NCI-H748 treated with DMSO at 0.1 percent for 48 hours (cell line): ENCODE results near the gene ZFAND2B.
A peak's percentile ranks its signal among the peaks of the same experiment; 100 is the strongest.
"Not testable (repeated sequence)": the region's sequence is repeated elsewhere in the genome, so short reads cannot be mapped to it uniquely, and the experiment has no call there.

ENCODE experiments used
- DNase-seq: peaks from one replicate; lab custom pipeline; 2025; lab: John Stamatoyannopoulos, UW

The ZFAND2B gene

GRCh38 chr2:219175928-219176817 lies 30.4 kb upstream of the ZFAND2B start:
- DNase-seq, result no peak

GRCh38 chr2:219176818-219177551 lies 29.6 kb upstream of the ZFAND2B start, which contains the start of gene CNPPD1:
CNPPD1 (minus strand) TSS chr2:219176925; CDS start chr2:219176828, 97 bp downstream.
- peak; percentile 73 for DNase-seq

- DNase-seq, result peak; percentile 85
Observed at GRCh38 chr2:219177552-219178376, 28.8 kb upstream of the ZFAND2B start, which contains the start of gene RETREG2. RETREG2 (plus strand) TSS chr2:219178275; CDS start chr2:219178353, 78 bp downstream.

DNA sequence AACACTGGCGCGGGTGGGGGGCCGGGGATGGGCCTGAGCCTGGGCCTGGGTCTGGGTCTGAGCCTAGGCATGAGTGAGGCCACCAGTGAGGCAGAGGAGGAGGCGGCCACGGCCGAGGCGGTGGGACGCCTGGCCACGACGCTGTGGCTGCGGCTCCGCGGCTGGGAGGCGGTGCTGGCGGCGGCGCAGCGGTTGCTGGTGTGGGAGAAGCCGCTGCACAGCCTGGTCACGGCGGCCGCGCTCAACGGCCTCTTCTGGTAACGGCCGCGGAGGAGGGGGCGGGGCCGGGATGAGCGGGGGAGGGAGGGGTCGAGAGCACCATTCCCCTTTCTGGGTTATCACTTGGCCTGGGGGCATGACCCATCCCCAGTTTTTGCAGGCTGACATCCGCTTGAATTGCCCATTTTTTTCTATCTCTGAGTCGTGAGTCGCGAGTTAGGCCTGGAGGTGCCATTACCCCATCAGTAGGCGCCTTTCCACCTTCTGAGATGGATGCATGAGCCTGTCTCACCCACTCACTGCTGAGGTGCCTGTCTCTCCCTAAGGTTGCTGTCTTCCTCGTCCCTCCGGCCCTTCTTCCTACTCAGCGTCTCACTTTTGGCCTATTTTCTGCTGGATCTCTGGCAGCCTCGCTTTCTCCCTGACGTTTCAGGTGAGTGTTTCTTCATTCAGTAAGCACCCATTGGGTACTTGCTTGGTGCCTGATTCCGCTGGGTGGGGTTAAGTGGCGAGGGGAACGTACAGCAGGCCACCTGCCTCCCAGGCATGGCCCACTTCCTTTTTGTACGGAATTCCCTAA lies 28.0 kb upstream of the ZFAND2B start:
- DNase-seq, result no peak

DNA sequence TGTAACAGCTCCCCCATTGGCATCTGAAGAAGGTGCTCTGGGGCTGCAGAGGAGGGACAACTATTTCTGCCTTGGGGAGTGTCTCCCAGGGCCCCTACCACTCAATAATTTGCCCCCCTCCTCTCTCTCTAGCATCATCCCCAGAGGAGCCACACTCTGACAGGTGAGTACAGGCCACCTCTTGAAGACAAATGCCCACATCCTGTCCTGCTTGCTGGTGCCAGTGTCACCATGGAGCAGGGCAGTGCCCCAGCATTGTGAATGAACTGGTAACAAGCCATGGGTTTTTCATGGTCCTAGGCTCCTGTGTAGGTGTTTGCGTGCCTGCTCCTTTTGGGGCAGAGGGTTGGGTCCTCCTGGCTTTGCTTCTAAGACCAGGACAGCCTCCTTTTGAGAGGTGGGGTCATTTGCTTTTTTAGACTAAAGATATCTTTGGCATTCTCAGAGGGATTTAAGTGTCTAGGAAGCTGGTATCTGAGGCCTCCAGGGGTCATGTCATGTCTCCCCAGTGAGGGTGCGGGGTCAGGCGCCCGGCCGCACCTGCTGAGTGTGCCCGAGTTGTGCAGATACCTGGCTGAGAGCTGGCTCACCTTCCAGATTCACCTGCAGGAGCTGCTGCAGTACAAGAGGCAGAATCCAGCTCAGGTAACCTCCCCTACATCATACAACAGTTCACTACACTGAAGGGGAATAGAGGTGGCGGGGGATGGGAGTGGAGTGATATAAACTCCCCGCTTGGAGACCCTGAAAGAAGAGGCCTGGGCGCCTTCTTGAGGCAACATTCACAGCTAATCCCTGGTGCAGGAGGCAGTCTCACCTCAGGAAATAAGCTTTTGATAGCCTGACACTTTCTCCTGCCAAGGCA lies 26.7 kb upstream of the ZFAND2B start:
- DNase-seq, result no peak

GRCh38 chr2:219180961-219181360 lies 25.6 kb upstream of the ZFAND2B start:
- DNase-seq, result no peak

DNA sequence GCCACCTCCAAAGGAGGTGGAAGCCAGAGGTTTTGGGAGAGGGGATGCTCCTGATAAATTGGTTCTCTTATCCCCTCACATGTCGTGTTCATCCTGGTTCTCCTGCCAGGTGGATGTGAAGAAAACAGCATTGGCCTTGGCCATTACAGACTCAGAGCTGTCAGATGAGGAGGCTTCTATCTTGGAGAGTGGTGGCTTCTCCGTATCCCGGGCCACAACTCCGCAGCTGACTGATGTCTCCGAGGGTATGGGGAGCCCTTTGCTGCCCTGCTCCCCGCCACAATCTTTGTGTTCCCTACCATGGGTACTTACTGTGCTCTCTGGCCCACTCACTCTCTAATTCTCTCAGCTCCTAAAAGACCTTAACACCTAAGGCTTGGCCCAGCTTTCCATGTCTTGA lies 25.1 kb upstream of the ZFAND2B start:
- DNase-seq, result no peak

- no peak for DNase-seq
Observed at GRCh38 chr2:219182331-219183150, 24.0 kb upstream of the ZFAND2B start.

- DNase-seq, result no peak
Observed at GRCh38 chr2:219183151-219183772, 23.3 kb upstream of the ZFAND2B start.

- DNase-seq, result no peak
Observed at GRCh38 chr2:219184121-219184520, 22.5 kb upstream of the ZFAND2B start.

GRCh38 chr2:219186754-219187456 lies 19.7 kb upstream of the ZFAND2B start:
- no peak for DNase-seq

DNA sequence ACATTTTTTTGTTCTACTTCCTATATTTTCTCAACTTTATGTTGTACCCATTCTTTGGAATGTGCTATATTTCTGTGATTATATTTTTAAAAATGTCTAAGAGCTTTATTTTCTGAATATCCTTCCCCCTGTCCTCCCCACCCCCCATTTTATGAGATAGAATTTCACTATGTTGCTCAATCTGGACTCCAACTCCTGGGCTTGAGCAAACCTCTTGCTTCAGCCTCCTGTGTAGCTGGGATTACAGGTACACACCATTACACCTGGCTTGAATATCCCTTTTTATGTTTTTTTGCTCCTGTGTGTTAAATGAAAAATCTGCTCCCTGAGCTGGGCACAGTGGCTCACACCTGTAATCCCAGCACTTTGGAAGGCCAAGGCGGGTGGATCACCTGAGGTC lies 9.2 kb upstream of the ZFAND2B start:
- DNase-seq, result no peak

GRCh38 chr2:219198974-219199373 lies 7.6 kb upstream of the ZFAND2B start:
- DNase-seq, result no peak

DNA sequence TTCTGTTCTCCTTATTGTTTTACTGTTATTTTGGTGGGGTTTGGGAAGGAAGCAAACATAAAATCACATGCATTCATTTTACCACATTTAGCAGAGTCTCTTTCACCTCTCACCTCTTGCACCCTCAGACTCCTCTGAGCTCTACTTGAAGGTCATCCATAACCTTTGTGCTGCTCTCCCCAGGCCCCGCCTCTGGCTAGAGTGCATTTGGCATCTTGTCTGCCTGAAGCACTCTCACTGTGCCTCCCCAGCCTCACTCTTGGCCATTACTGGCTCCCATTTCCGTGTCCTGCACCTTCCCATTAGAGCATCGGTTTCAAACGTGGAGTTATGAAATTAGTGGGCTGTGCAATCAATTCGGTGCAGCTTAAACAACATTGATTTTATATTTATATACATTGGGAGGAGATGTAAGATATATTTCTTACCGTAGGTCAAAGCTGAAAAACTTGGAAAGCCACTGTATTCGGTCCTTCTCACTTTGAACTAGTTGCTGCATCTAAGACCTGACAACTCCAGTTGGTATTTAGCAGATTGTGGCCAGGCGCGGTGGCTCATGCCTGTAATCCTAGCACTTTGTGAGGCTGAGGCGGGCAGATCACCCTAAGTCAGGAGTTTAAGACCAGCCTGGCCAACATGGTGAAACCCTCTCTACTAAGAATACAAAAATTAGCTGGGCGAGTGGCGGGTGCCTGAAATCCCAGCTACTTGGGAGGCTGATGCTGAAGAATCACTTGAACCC lies 6.9 kb upstream of the ZFAND2B start:
- no peak for DNase-seq

DNA sequence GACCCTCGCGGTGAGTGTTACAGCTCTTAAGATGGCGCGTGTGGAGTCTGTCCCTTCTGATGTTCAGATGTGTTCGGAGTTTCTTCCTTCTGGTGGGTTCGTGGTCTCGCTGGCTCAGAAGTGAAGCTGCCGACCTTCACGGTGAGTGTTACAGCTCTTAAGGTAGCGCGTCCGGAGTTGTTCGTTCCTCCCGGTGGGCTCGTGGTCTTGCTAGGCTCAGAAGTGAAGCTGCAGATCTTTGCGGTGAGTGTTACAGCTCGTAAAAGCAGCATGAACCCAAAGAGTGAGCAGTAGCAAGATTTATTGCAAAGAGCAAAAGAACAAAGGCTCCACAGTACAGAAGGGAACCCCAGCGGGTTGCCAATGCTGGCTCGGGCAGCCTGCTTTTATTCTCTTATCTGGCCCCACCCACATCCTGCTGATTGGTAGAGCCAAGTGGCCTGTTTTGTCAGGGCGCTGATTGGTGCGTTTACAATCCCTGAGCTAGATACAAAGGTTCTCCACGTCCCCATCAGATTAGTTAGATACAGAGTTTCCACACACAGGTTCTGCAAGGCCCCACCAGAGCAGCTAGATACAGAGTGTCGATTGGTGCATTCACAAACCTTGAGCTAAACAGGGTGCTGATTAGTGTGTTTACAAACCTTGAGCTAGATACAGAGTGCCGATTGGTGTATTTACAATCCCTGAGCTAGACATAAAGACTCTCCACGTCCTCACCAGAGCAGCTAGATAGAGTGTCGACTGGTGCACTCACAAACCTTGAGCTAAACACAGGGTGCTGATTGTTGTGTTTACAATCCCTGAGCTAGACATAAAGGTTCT lies 5.9 kb upstream of the ZFAND2B start:
- DNase-seq, result not testable (repeated sequence)

- not testable (repeated sequence) for DNase-seq
Observed at GRCh38 chr2:219201331-219201730, 5.3 kb upstream of the ZFAND2B start.
